Globus pallidus (tissue), 1 donor: ENCODE data around the gene PFDN1.
"Not testable (repeated sequence)": the region's sequence is repeated elsewhere in the genome, so short reads cannot be mapped to it uniquely, and the experiment has no call there.

ENCODE experiments used
- DNase-seq: peaks from one replicate; pipeline ENCODE4 v3.0.0-alpha.2; 2015; ENCODE audit warnings: low spot score

Gene PFDN1

DNA sequence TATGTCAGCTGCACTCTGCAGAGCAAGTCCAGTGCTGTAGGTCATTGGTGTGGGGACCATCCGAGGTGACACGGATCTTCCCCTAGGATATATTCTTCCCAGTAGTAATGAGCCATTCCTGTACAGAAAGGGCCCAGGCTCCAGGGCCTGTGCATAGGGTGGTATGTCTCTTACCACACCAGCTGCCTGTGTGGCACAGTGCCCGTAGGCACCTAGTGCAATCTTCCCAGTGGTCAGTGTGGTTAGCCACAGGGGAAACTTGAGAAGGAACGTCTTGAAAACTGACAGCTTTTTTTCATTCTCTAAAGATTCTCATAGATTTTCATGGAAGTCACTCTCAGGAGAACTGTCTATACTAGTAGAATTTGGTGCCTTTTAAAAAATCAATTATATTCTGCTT lies 88.1 kb downstream of the PFDN1 start:
- no peak for DNase-seq

- no peak for DNase-seq
Observed at GRCh38 chr5:140213370-140213983, 89.4 kb downstream of the PFDN1 start.

DNA sequence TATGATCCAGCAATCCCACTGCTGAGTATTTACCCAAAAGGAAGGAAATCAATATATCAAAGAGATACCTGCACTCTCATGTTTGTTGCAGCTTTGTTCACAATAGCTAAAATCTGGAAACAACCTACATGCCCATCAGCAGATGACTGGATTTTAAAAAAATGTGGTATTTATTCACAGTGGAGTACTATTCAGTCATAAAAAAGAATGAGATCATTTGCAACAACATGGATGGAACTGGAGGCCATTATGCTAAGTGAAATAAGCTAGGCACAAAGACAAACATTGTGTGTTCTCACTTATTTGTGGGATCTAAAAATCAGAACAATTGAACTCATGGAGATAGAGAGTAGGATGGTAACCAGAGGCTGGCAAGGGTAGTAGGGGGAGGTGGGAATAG lies 94.8 kb downstream of the PFDN1 start:
- no peak for DNase-seq

GRCh38 chr5:140207250-140207964 lies 95.5 kb downstream of the PFDN1 start:
- DNase-seq = no peak

DNA sequence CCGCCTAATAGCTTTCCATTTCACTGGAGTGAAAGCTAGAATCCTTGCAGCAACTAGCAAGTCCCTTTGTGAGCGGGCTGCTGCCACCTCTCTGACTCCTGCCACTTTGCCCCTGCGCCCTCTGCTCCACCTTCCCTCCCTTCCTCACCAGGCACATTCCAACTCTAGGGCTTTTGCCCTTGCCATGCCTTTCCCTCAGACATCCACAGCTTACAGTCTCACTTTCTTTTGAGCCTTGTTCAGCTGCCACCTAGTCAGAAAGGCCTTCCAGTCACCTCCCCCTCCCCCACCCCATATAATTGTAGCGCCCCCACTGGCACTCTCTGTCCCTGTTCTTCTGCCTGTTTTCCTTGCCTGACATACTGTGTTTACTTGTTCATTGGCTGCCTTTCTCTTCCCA lies 96.9 kb downstream of the PFDN1 start:
- no peak for DNase-seq

DNA sequence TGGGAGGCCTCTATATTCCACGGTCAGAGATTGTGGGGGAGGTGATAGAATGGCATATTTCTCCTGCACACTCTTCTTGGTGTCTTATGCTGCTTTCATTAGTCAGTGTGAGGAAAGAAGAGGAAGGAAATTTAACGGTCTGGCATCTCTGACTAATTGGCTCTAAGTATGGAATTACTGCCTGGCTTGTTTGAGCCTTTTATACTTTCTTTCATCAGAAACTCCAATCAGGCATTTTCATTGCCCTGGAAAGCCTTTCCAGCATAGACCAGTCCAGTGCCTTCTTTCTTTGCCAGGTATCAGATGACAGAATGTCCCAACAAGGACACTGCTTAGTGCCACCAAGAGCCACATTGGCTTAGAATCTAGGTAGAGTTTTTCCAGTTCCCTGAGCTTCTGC lies 97.7 kb downstream of the PFDN1 start:
- DNase-seq = peak; percentile 20

DNA sequence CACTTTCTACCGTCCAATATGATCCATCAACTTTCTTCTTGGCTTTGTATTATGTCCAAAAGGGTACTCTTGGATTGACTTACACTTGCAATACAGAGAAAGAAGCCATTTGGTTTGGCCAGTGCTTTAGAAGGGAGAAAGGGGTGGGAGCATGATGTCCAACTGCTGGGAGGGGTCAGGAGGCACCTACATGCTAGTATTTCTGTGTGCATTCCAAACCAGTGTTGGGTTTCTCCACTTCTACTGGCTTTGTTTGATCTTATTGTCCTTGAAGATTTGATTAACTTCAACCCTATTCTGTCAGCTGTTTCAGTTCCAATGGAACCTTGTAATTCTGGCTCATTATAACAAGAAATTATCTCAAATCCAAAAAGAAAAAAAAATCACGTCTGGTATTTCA lies 100.3 kb downstream of the PFDN1 start:
- no peak for DNase-seq

DNA sequence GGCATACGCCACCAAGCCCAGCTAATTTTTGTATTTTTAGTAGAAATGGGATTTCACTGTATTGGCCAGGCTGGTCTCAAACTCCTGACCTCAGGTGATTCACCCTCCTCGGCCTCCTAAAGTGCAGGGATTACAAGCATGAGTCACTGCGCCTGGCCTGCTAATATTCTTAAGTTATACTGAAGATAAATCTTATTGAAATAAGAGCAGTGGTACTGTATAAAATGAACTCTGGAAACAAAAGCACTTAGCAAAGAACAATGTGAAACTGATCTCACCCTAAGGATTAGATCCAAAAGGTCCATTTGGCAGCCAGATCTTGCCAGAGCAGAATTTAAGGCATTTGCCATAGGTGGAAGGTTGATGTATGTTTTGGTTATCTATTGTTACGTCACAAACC lies 100.8 kb downstream of the PFDN1 start:
- DNase-seq = no peak

DNA sequence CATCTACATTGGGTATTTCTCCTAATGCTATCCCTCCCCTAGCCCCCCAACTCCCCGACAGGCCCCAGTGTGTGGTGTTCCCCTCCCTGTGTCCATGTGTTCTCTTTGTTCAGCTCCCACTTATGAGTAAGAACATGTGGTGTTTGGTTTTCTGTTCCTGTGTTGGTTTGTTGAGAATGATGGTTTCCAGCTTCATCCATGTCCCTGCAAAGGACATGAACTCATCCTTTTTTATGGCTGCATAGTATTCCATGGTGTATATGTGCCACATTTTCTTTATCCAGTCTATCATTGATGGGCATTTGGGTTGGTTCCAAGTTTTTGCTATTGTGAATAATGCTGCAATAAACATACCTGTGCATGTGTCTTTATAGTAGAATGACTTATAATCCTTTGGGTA lies 104.0 kb downstream of the PFDN1 start:
- not testable (repeated sequence) for DNase-seq

- DNase-seq = no peak
Observed at GRCh38 chr5:140197023-140197422, 105.9 kb downstream of the PFDN1 start.

DNA sequence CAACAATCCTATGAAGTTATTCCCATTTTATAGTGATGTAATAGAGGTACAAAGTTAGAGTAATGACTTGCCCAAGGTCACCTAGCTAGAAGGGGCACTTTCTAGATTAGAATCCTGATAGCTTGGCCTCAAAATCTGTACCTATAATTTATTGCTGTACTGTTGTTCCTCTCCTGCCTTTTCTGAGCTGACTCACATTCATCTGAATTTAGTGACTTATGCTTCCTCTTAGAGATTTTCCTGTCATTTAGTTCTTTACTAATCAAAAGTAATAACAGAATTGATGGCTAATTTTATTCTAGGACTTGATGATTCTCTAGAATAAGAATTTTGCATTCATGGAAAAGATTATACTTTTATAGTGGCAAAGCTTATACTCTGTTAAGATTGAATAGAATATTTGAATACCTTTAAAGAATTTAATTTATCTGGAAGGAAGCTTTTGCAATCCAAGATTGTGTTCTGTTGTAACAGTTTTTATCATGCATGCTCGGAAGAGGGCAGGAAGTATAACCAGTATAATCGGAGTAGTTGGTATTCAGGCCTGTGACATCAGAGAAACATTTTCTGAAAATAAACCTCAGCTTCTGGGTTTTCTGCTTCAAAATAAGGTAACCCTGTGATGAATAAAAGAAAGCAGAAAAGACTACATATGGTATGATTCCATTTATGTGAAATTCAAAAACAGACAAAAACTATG lies 106.6 kb downstream of the PFDN1 start:
- no peak for DNase-seq
